ENCODE data around the gene ITPK1.

The ITPK1 gene

DNA sequence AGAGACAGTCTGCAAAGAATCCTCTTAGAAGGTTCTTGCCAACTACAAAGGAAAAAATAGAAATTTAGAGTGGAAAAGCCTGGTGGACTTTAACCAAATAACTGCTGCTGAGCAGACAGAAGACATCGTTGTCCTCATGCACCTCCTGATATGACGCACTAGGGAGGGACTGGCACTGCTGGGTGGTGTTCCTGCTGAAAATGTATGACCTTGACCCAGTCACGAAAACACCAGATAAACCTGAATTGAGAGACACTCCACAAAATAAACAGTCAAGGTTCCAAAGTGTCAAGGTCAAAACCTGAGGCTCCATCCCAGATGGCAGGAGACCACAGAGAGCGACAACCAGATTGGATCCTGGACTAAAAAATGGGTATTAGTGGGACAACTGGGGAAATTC is 130.8 kb downstream of the ITPK1 start:
- TF ChIP-seq, protein P1, sequence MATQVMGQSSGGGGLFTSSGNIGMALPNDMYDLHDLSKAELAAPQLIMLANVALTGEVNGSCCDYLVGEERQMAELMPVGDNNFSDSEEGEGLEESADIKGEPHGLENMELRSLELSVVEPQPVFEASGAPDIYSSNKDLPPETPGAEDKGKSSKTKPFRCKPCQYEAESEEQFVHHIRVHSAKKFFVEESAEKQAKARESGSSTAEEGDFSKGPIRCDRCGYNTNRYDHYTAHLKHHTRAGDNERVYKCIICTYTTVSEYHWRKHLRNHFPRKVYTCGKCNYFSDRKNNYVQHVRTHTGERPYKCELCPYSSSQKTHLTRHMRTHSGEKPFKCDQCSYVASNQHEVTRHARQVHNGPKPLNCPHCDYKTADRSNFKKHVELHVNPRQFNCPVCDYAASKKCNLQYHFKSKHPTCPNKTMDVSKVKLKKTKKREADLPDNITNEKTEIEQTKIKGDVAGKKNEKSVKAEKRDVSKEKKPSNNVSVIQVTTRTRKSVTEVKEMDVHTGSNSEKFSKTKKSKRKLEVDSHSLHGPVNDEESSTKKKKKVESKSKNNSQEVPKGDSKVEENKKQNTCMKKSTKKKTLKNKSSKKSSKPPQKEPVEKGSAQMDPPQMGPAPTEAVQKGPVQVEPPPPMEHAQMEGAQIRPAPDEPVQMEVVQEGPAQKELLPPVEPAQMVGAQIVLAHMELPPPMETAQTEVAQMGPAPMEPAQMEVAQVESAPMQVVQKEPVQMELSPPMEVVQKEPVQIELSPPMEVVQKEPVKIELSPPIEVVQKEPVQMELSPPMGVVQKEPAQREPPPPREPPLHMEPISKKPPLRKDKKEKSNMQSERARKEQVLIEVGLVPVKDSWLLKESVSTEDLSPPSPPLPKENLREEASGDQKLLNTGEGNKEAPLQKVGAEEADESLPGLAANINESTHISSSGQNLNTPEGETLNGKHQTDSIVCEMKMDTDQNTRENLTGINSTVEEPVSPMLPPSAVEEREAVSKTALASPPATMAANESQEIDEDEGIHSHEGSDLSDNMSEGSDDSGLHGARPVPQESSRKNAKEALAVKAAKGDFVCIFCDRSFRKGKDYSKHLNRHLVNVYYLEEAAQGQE (IDR thresholded peaks at IDR 0.05; ENCODE audit: low read depth) = no peak
- TF ChIP-seq ZBTB7A (IDR thresholded peaks at IDR 0.05; ENCODE audit: low read depth) (no peak), RAD21 (IDR thresholded peaks at IDR 0.05; ENCODE audit: low read depth) (no peak), NFIC (IDR thresholded peaks at IDR 0.05) (no peak), EGR1 (IDR thresholded peaks at IDR 0.05) (no peak), TCF12 (IDR thresholded peaks at IDR 0.05; ENCODE audit: low read depth) (no peak), TEAD4 (IDR thresholded peaks at IDR 0.05) (no peak), TAF1 (IDR thresholded peaks at IDR 0.05; ENCODE audit: low read depth) (no peak), EP300 (IDR thresholded peaks at IDR 0.05; ENCODE audit: borderline replicate concordance) (no peak), YY1 (IDR thresholded peaks at IDR 0.05; ENCODE audit: low read depth) (no peak), CREB1 (IDR thresholded peaks at IDR 0.05; ENCODE audit: low read depth) (no peak), FOXM1 (IDR thresholded peaks at IDR 0.05; ENCODE audit: borderline replicate concordance, low read depth) (no peak), CEBPB (IDR thresholded peaks at IDR 0.05) (no peak)
- TF ChIP-seq, protein P2, sequence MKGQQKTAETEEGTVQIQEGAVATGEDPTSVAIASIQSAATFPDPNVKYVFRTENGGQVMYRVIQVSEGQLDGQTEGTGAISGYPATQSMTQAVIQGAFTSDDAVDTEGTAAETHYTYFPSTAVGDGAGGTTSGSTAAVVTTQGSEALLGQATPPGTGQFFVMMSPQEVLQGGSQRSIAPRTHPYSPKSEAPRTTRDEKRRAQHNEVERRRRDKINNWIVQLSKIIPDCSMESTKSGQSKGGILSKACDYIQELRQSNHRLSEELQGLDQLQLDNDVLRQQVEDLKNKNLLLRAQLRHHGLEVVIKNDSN (IDR thresholded peaks at IDR 0.05) = no peak
- TF ChIP-seq, protein P3, sequence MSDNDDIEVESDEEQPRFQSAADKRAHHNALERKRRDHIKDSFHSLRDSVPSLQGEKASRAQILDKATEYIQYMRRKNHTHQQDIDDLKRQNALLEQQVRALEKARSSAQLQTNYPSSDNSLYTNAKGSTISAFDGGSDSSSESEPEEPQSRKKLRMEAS (IDR thresholded peaks at IDR 0.05) = no peak

DNA sequence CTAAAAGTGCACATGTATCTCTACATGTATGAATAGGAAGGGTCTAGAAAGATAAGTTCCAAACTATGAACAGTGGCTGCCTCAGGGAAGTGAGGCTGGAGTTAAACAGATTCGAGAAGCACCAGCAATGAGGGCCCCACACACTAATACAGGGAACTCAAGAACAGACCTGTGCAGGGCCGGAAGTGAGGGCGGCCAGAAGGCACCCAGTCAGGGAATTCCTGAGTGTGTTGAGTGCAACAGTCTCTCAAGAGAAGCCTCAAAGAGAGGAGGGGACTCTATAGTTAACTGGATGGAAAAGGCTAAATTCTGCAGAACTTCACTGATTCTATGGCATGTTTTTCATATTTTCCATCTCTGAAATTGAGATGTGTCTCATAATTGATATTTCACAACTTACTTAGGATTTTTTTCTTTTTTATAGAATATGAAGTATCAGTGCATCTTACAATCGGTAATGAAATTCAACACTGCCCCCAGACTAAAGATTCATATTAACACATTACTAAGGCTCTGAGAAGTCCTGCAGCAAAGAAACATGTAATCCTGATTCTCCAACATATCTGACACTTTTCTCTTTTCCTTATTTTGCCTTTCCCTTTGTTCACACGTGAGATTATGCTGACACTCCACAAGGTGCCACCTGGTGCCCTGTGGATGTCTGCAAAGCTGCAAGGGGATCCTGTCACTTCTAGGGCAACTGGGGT is 131.5 kb downstream of the ITPK1 start:
- TF ChIP-seq YY1 (IDR thresholded peaks at IDR 0.05; ENCODE audit: low read depth) (no peak), EGR1 (IDR thresholded peaks at IDR 0.05) (no peak), CEBPB (IDR thresholded peaks at IDR 0.05) (no peak), TCF12 (IDR thresholded peaks at IDR 0.05; ENCODE audit: low read depth) (no peak), FOXM1 (IDR thresholded peaks at IDR 0.05; ENCODE audit: borderline replicate concordance, low read depth) (no peak), RAD21 (IDR thresholded peaks at IDR 0.05; ENCODE audit: low read depth) (no peak)
- TF ChIP-seq, protein P2 (IDR thresholded peaks at IDR 0.05) = no peak
- TF ChIP-seq, protein P3 (IDR thresholded peaks at IDR 0.05) = no peak

DNA sequence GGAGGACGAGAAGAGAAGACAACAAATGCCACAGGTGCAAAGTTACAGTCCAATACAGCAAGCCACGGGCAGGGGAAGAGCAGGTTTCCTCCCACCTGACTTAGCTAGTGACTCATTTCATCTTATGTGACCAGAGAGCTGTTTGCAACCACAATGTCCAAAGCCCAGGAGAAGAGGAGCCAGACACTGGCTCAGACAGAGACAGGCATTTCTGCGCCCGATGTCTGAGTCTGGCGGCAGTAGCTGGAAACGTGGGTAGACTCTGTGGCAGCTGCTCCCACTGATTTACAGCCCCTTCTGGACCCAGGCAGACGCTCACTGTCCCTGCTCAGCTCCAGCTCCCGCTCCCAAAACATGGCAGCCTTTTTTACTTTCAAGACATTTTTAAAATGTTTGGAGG is 132.8 kb downstream of the ITPK1 start:
- TF ChIP-seq, protein P3 (IDR thresholded peaks at IDR 0.05) = no peak
- TF ChIP-seq FOXM1 (IDR thresholded peaks at IDR 0.05; ENCODE audit: borderline replicate concordance, low read depth) (no peak), ZBTB7A (IDR thresholded peaks at IDR 0.05; ENCODE audit: low read depth) (no peak), CREB1 (IDR thresholded peaks at IDR 0.05; ENCODE audit: low read depth) (no peak), NFIC (IDR thresholded peaks at IDR 0.05) (no peak), YY1 (IDR thresholded peaks at IDR 0.05; ENCODE audit: low read depth) (no peak), CEBPB (IDR thresholded peaks at IDR 0.05) (no peak), RAD21 (IDR thresholded peaks at IDR 0.05; ENCODE audit: low read depth) (no peak), EP300 (IDR thresholded peaks at IDR 0.05; ENCODE audit: borderline replicate concordance) (no peak)
- TF ChIP-seq, protein P2 (IDR thresholded peaks at IDR 0.05) = no peak
- TF ChIP-seq, protein P1 (IDR thresholded peaks at IDR 0.05; ENCODE audit: low read depth) = no peak

DNA sequence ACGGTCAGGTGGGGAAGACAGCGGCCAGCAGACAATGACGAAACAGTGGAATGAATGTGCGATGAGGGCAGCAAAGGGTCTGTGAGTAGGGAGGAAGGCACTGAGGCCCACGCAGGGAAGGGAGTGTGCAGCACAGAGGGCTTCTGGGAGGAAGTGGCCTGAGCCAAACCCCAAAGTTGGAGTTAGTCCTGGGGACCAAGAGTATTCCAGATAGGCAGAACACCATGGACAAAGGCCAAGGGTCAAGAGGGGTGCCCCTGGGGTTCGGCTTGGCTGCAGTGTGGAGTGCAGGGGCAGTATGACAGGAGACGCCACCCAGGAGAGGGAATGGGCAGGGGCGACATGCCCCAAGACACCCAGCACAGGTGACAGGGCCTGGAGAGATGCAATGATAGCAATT is 134.0 kb downstream of the ITPK1 start:
- TF ChIP-seq EGR1 (IDR thresholded peaks at IDR 0.05) (no peak), TEAD4 (IDR thresholded peaks at IDR 0.05) (no peak), YY1 (IDR thresholded peaks at IDR 0.05; ENCODE audit: low read depth) (no peak), EP300 (IDR thresholded peaks at IDR 0.05; ENCODE audit: borderline replicate concordance) (no peak), ZBTB7A (IDR thresholded peaks at IDR 0.05; ENCODE audit: low read depth) (no peak), CREB1 (IDR thresholded peaks at IDR 0.05; ENCODE audit: low read depth) (no peak), TCF12 (IDR thresholded peaks at IDR 0.05; ENCODE audit: low read depth) (no peak), RAD21 (IDR thresholded peaks at IDR 0.05; ENCODE audit: low read depth) (no peak), CEBPB (IDR thresholded peaks at IDR 0.05) (no peak), FOXM1 (IDR thresholded peaks at IDR 0.05; ENCODE audit: borderline replicate concordance, low read depth) (no peak), TAF1 (IDR thresholded peaks at IDR 0.05; ENCODE audit: low read depth) (no peak), NFIC (IDR thresholded peaks at IDR 0.05) (no peak)
- TF ChIP-seq, protein P2 (IDR thresholded peaks at IDR 0.05) = no peak
- TF ChIP-seq, protein P1 (IDR thresholded peaks at IDR 0.05; ENCODE audit: low read depth) = no peak
- TF ChIP-seq, protein P3 (IDR thresholded peaks at IDR 0.05) = no peak

Measured in Ishikawa (cell line).